Measurements from ENCODE around the gene GLUD1. TPM values are rescaled to one million over a fixed set of nuclear protein-coding genes. Genes with fewer than 3 reads are reported as not detected.
"Not testable (repeated sequence)": the region's sequence is repeated elsewhere in the genome, so short reads cannot be mapped to it uniquely, and the experiment has no call there.

The GLUD1 gene
- total RNA-seq, result 695 and 698 TPM in 2 replicates
- polyA plus RNA-seq, result 100 and 178 TPM in 2 replicates

DNA sequence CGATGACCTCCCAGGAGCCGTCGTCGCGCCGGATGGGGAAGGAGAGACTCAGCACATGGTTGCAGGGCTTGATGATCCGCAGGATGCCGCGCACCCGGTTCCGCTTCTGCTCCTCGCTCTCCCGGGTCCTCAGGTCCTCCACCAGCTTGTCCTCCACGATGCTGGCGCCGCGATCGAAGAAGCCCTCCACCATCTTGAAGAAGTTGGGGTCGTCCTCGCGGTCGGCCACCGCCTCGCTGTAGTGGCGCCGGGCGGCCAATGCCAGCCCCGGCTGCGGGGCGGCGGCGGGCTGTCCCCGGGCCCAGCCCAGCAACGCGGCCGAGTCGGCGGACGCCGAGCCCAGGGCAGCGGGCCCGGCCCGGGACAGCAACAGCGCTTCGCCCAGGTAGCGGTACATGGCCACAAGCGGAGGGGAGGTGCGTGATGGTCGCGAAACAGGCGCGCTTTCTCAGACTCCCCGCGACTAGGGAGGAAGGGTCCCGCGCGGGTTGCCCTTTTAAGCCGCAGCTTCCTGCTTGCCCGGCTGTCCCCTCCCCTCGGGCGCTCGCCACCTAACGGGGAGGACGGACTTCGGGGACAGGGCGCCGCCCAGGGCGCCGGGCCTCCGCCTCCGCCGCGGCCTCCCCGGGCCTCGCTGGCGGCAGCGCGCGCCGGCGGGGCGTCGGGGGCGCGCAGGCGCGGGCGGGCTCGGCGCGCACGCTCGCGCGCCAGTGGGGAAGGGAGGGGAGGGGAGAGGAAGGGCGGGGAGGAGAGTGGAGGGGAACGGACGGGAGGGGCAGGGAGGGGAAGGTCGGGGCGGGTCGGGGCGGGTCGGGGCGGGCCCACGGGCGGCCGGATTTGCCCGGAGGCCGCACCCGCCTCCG is at the start of gene GLUD1, which contains the start of gene SHLD2:
Gene GLUD1 (minus strand): TSS at position 471 of the 863 bp plus-strand sequence. CDS start 74 bp downstream, at position 397.
Gene SHLD2 (plus strand): TSS at position 834 of the 863 bp plus-strand sequence. CDS start 56,149 bp downstream, outside the sequence.
- under 1% methylated on average over 47 of the region's 111 CpGs for WGBS (ENCODE audit: low lambda C conversion rate, missing lambda C conversion rate)
- Histone ChIP-seq H2AFZ (peak within 1 kb of the TSS; percentile 87), H4K20me1 (ENCODE audit: insufficient read depth, poor library complexity, severe bottlenecking) (peaks cover 33% of the 10 kb centered on the region), H3K4me2 (peak within 1 kb of the TSS; percentile 96), H3K36me3 (replicated peaks; ENCODE audit: insufficient read depth, low read depth) (no peaks in the 10 kb centered on the region), H3K27ac (peak within 1 kb of the TSS; percentile 99), H3K27me3 (no peaks in the 10 kb centered on the region), H3K79me2 (peaks cover 85% of the 10 kb centered on the region), H3K4me3 (peak within 1 kb of the TSS; percentile 88), H3K9me3 (ENCODE audit: low read depth) (no peaks in the 10 kb centered on the region), H3K4me1 (ENCODE audit: insufficient read depth) (peaks cover 34% of the 10 kb centered on the region), H3K9me2 (replicated peaks; ENCODE audit: insufficient read depth) (no peaks in the 10 kb centered on the region)
- peak; percentile 96 for DNase-seq (ENCODE audit: low spot score)
- TF ChIP-seq EZH2 (IDR thresholded peaks at IDR 0.05; ENCODE audit: borderline replicate concordance) (no peak), EZH2phosphoT487 (IDR thresholded peaks at IDR 0.05; ENCODE audit: low read depth, severe bottlenecking, unreplicated experiment) (no peak)
- TF ChIP-seq, protein P1, sequence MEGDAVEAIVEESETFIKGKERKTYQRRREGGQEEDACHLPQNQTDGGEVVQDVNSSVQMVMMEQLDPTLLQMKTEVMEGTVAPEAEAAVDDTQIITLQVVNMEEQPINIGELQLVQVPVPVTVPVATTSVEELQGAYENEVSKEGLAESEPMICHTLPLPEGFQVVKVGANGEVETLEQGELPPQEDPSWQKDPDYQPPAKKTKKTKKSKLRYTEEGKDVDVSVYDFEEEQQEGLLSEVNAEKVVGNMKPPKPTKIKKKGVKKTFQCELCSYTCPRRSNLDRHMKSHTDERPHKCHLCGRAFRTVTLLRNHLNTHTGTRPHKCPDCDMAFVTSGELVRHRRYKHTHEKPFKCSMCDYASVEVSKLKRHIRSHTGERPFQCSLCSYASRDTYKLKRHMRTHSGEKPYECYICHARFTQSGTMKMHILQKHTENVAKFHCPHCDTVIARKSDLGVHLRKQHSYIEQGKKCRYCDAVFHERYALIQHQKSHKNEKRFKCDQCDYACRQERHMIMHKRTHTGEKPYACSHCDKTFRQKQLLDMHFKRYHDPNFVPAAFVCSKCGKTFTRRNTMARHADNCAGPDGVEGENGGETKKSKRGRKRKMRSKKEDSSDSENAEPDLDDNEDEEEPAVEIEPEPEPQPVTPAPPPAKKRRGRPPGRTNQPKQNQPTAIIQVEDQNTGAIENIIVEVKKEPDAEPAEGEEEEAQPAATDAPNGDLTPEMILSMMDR (IDR thresholded peaks at IDR 0.05; ENCODE audit: poor library complexity), result no peak

DNA sequence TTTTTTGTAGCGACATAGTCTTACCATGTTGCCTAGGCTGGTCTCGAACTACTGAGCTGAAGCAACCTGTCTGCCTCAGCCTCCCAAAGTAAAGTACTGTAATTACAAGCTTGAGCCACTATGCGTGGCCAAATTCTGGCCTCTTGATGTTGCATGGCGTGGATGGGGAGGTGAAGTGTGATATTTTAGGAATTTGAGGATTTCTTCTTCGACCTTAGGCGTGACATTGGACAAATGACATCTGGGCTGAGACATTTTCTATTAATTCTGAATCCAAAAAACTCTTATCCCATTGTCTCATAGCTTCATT is 48.4 kb upstream of the GLUD1 start:
- H3K27me3 ChIP-seq; H3K4me3 ChIP-seq; H3K4me1 ChIP-seq (ENCODE audit: insufficient read depth); H3K79me2 ChIP-seq; H4K20me1 ChIP-seq (ENCODE audit: insufficient read depth, poor library complexity, severe bottlenecking); H3K27ac ChIP-seq; H3K4me2 ChIP-seq; H2AFZ ChIP-seq; H3K9me3 ChIP-seq (ENCODE audit: low read depth); H3K9me2 ChIP-seq (replicated peaks; ENCODE audit: insufficient read depth); H3K36me3 ChIP-seq (replicated peaks; ENCODE audit: insufficient read depth, low read depth); DNase-seq (ENCODE audit: low spot score): not testable (repeated sequence)
- 96% methylated on average over 6 of the region's 6 CpGs for WGBS (ENCODE audit: low lambda C conversion rate, missing lambda C conversion rate)

DNA sequence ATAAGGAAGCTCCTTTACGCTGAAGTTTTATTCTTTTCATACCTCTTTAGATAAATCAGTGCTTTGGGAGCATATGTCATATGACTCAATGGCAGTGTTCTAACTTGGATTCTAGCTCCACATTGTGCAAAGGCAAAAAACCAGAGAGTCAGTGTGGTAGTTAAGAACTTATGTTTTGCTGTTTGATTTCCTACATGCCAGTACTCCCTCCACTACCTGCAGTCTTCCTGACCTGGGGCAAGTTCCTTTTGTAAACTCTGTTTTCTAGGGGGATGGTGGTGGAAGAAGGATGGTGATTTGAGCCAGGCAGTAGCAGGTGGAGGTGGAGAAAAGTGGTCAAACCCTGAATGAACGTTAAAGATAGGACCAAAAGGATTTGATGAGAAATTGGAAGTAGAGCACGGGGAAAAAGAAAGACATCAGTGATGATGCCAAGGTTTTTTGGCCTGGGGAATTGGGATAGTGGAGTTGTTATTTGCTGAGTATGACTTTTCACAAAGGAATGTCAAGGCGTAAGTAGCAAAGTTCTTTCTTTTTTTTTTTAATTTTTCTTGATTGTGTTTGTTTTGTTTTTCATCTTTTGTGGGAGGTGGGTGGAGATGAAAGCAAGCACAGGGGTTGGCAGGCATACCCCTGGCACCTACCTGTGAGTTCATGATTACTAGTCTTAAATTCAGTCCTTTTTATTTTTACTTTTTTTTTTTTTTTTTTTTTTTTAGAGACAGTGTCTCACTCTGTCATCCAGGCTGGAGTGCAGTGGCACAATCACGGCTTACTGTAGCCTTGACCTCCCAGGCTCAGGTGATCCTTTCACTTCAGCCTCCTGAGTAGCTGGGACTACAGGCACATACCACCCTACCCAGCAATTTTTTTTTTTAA is 47.8 kb upstream of the GLUD1 start:
- 74% methylated on average over 5 of the region's 5 CpGs for WGBS (ENCODE audit: low lambda C conversion rate, missing lambda C conversion rate)
- not testable (repeated sequence) for H3K36me3 ChIP-seq (replicated peaks; ENCODE audit: insufficient read depth, low read depth); H2AFZ ChIP-seq; H3K4me1 ChIP-seq (ENCODE audit: insufficient read depth); H4K20me1 ChIP-seq (ENCODE audit: insufficient read depth, poor library complexity, severe bottlenecking); H3K9me2 ChIP-seq (replicated peaks; ENCODE audit: insufficient read depth); H3K27ac ChIP-seq; H3K9me3 ChIP-seq (ENCODE audit: low read depth); H3K4me2 ChIP-seq; DNase-seq (ENCODE audit: low spot score); H3K79me2 ChIP-seq; H3K27me3 ChIP-seq; H3K4me3 ChIP-seq

DNA sequence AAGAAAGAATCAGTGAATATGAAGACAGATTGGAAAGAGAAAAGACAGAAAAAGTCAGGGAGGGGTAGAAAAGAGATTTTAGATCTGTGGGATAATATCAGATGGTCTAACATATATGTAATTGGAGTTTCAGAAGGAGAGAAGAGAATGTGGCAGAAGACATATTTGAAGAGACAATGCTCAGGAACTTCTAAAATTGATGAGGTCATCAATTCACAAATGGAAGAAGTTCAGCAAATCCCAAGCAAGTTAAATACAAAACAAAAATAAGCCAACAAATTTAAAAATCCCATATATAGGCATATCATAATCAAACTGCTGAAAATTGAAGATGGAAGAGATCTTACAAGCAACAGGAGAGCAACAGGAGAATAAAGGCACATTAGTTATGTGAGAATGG is 42.8 kb upstream of the GLUD1 start:
- not testable (repeated sequence) for H3K27ac ChIP-seq; H2AFZ ChIP-seq; H3K36me3 ChIP-seq (replicated peaks; ENCODE audit: insufficient read depth, low read depth); DNase-seq (ENCODE audit: low spot score); H3K79me2 ChIP-seq; H3K9me2 ChIP-seq (replicated peaks; ENCODE audit: insufficient read depth); H3K9me3 ChIP-seq (ENCODE audit: low read depth); H3K4me2 ChIP-seq; H4K20me1 ChIP-seq (ENCODE audit: insufficient read depth, poor library complexity, severe bottlenecking); H3K4me3 ChIP-seq; H3K27me3 ChIP-seq; H3K4me1 ChIP-seq (ENCODE audit: insufficient read depth)

DNA sequence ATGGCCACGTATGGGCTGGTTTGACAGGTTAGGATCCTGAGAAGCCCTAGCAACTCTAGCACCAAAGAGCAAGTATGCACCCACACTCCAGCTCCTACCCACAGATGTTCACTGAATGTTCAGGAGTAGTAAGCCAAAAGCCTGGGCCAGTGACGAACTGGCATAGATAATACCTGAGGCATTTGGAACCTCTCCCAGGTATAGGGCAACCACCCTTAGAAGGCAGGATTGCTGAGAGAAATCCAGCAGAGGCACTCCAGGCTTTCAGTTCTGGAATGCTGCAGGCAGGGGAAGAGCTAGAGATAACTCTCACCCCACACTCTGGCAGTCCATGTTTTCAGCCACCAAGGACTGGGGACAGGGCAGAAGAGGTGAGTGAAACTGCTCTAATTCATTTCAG is 39.8 kb upstream of the GLUD1 start:
- H3K27ac ChIP-seq; H4K20me1 ChIP-seq (ENCODE audit: insufficient read depth, poor library complexity, severe bottlenecking); DNase-seq (ENCODE audit: low spot score); H3K9me3 ChIP-seq (ENCODE audit: low read depth); H3K4me1 ChIP-seq (ENCODE audit: insufficient read depth); H3K79me2 ChIP-seq; H3K4me3 ChIP-seq; H3K27me3 ChIP-seq; H3K9me2 ChIP-seq (replicated peaks; ENCODE audit: insufficient read depth); H3K4me2 ChIP-seq; H3K36me3 ChIP-seq (replicated peaks; ENCODE audit: insufficient read depth, low read depth); H2AFZ ChIP-seq: not testable (repeated sequence)
- 94% methylated on average over 2 of the region's 2 CpGs for WGBS (ENCODE audit: low lambda C conversion rate, missing lambda C conversion rate)

DNA sequence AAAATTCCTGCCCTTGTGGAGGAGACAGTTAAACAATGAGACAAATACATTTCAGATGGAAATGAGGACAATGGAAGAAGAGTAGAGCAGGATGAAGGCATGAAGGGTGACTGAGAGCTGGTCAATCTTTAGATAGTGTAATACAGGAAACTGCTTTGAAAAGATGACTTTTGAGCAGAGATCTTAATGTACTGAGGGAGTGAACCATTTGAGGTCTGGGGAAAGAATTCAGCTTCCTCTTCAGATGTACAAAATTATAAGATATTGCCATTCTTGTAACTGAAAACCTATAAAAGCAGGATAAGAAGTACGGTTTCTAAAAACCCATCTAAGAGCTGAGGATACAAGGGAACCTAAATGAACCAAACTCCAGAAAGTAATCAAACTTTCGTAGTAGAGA is 39.3 kb upstream of the GLUD1 start:
- not testable (repeated sequence) for H3K4me2 ChIP-seq; H4K20me1 ChIP-seq (ENCODE audit: insufficient read depth, poor library complexity, severe bottlenecking); H3K27ac ChIP-seq; H3K9me3 ChIP-seq (ENCODE audit: low read depth); H2AFZ ChIP-seq; H3K4me3 ChIP-seq; H3K27me3 ChIP-seq; DNase-seq (ENCODE audit: low spot score); H3K79me2 ChIP-seq; H3K9me2 ChIP-seq (replicated peaks; ENCODE audit: insufficient read depth); H3K36me3 ChIP-seq (replicated peaks; ENCODE audit: insufficient read depth, low read depth); H3K4me1 ChIP-seq (ENCODE audit: insufficient read depth)
- WGBS (ENCODE audit: low lambda C conversion rate, missing lambda C conversion rate), result 92% methylated on average over 1 of the region's 2 CpGs

DNA sequence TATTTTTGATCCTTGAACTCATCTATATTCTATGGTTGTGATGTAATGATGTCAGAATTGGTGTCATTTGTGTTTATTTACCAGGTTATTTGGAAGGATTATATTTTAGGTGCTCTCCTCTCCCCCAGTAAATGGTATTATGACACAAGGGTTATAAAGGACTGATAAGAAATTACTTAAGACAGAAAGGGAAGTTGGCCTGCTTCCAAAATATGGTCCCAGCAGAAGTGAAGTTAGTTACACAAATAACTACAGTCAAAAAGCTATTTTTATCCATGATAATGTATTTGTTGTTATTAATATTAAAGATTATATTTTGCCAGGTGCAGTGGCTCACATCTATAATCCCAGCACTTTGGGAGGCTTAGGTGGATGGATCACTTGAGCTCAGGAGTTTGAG is 37.5 kb upstream of the GLUD1 start:
- H3K9me3 ChIP-seq (ENCODE audit: low read depth); H3K4me1 ChIP-seq (ENCODE audit: insufficient read depth); H4K20me1 ChIP-seq (ENCODE audit: insufficient read depth, poor library complexity, severe bottlenecking); H3K79me2 ChIP-seq; H3K27ac ChIP-seq; H3K36me3 ChIP-seq (replicated peaks; ENCODE audit: insufficient read depth, low read depth); H3K4me3 ChIP-seq; H3K4me2 ChIP-seq; H3K27me3 ChIP-seq; H3K9me2 ChIP-seq (replicated peaks; ENCODE audit: insufficient read depth); H2AFZ ChIP-seq: not testable (repeated sequence)
- peak; percentile 6 for DNase-seq (ENCODE audit: low spot score)
